Duodenal mucosa (tissue), 2 donors: Measurements from ENCODE around the gene SACS.
A peak's percentile ranks its signal among the peaks of the same experiment; 100 is the strongest.

ENCODE experiments used
- H3K27ac ChIP-seq: one replicate; pipeline ENCODE4 v1.7.0; 2013; ENCODE audit warnings: low read depth, low read length
- H3K27me3 ChIP-seq, 2 donors: one replicate each; pipeline ENCODE4 v1.7.0; 2013; ENCODE audit warnings: low read length in 2 of 2, control low read depth in 1 of 2; ENCODE audit not compliant: insufficient read depth in 2 of 2, control insufficient read depth in 1 of 2
- H3K36me3 ChIP-seq, 2 donors: one replicate each; pipeline ENCODE4 v1.7.0; 2013; ENCODE audit warnings: low read length in 2 of 2, control low read depth in 1 of 2; ENCODE audit not compliant: insufficient read depth in 2 of 2, control insufficient read depth in 1 of 2
- H3K4me1 ChIP-seq, 2 donors: one replicate each; pipeline ENCODE4 v1.7.0; 2013; ENCODE audit warnings: low read length in 2 of 2, control low read depth in 1 of 2; ENCODE audit not compliant: insufficient read depth in 2 of 2, control insufficient read depth in 1 of 2
- H3K4me3 ChIP-seq, 2 donors: one replicate each; pipeline ENCODE4 v1.7.0; 2013; ENCODE audit warnings: low read length in 2 of 2, low read depth in 1 of 2
- H3K9ac ChIP-seq, 2 donors: one replicate each; pipeline ENCODE4 v1.7.0; 2013; ENCODE audit warnings: low read length in 2 of 2, low read depth in 1 of 2
- H3K9me3 ChIP-seq, 2 donors: one replicate each; pipeline ENCODE4 v1.7.0; 2013; ENCODE audit warnings: low read length in 2 of 2, control low read depth in 1 of 2; ENCODE audit not compliant: control insufficient read depth in 1 of 2

The SACS gene

DNA sequence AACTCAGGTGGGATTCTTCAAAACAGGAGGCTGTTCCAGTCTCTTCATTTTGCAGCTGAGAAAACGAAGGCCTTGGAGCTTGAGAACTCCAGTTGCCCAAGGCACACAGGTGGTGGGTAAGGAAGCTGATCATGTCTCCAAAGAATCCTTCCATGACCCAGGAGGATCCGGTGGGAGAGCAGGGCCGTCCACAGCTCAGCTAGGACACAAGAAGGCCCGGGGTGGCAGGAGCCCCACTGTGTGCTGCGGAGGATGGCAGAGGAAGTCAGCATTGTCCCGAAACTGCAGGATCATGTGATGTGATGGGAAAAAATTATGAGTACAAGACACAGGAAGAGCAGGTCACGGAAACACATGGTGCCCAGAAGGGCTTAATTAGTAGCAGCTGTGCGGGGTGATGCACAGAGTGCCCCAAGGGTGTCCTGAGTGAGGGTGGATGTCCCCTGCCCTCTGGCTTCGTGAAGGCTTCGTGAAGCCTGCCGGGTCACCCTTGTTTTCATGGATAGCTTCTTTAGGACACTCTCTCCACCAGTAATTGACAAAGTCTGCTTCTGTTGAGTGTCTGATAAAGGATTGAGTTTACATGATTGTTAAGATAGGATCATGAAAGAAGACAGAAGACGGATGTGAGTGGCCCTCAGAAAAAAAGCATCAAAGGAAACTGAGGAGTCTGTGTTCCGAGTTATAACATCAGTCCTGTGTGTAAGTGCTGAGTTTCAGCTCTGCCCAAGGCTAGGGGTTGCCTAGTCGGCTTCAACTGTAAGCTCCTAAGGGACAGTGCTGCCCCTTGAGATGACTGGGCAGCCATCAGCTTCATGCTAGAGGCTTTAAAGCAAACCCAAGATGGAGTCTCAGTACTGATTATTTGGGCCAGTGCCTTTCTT lies 33.8 kb upstream of the SACS start:
- Histone ChIP-seq H3K27ac (no peak overlapping the region), H3K9me3 (no peaks in the 10 kb centered on the region), H3K27me3 (no peaks in the 10 kb centered on the region), H3K4me3 (peak overlapping the region in 1 of 2 donors; percentile 78), H3K36me3 (no peaks in the 10 kb centered on the region), H3K9ac (no peak overlapping the region), H3K4me1 (peaks cover 4 to 5% of the 10 kb centered on the region in 2 donors)

DNA sequence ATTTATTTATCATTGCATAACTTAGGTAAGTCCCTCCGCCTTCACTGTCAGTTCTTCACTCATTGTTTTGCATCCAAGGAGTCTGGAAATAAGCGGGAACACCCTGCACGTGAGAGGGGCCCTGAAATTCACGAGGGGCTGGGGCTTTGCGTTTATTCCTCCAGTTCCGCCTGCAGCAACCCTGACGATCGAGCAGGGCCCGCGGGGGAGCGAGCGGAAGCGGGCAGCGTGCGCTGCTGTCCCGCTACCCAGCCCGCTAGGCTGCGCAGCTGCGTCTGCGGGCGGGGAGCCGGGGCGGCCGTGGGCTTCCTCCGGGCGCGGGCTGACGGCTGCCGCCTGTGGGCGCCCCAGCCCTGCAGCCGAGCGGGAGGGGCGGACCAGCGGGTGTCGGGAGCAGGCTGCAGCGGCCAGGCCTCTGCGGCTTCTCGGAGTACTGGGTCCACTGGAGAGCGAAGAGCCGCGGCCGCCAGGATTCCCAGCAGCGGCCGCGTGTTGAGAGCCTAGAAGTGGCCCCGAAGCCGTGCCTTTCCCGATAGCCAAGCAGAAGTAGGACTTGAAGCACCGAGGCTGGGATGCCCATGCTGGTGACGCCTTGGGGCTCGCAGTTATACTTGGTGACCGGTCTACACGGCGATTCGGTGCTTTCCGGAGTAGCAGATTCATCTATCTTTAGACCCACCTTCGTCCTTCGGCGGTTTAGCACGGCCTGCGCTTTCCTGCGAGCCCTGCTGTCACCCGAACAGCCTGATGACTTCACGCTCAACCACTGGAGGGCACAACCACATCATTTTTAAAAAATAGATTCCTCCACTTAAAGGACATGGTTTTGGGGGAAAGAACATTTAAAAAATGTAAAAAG lies 32.9 kb upstream of the SACS start:
- peak overlapping the region; percentile 15 for H3K27ac ChIP-seq
- peak overlapping the region; percentile 35 to 75 for H3K9ac ChIP-seq
- peak overlapping the region; percentile 53 to 78 for H3K4me3 ChIP-seq
- H3K36me3 ChIP-seq: no peaks in the 10 kb centered on the region
- peaks cover 4 to 5% of the 10 kb centered on the region in 2 donors for H3K4me1 ChIP-seq
- H3K9me3 ChIP-seq: no peaks in the 10 kb centered on the region
- H3K27me3 ChIP-seq: no peaks in the 10 kb centered on the region

- Histone ChIP-seq H3K27ac (no peak overlapping the region), H3K4me3 (no peak overlapping the region), H3K36me3 (no peaks in the 10 kb centered on the region), H3K27me3 (no peaks in the 10 kb centered on the region), H3K9ac (no peak overlapping the region), H3K4me1 (peaks cover 4 to 5% of the 10 kb centered on the region in 2 donors), H3K9me3 (no peaks in the 10 kb centered on the region)
Observed at GRCh38 chr13:23463661-23464060, 30.2 kb upstream of the SACS start.

- Histone ChIP-seq H3K4me1 (peaks cover 4 to 5% of the 10 kb centered on the region in 2 donors), H3K27ac (no peak overlapping the region)
Observed at GRCh38 chr13:23462815-23463559, 29.5 kb upstream of the SACS start.

GRCh38 chr13:23461544-23461943 lies 28.0 kb upstream of the SACS start:
- Histone ChIP-seq H3K4me1 (peaks cover 0 to 5% of the 10 kb centered on the region in 2 donors), H3K36me3 (no peaks in the 10 kb centered on the region), H3K9ac (no peak overlapping the region), H3K4me3 (no peak overlapping the region), H3K9me3 (no peaks in the 10 kb centered on the region), H3K27ac (no peak overlapping the region), H3K27me3 (no peaks in the 10 kb centered on the region)

More at GRCh38 chr13:23462815-23463559, 29.5 kb upstream of the SACS start:
- no peaks in the 10 kb centered on the region for H3K27me3 ChIP-seq
- H3K9me3 ChIP-seq: no peaks in the 10 kb centered on the region
- no peak overlapping the region for H3K4me3 ChIP-seq
- no peak overlapping the region for H3K9ac ChIP-seq
- no peaks in the 10 kb centered on the region for H3K36me3 ChIP-seq

DNA sequence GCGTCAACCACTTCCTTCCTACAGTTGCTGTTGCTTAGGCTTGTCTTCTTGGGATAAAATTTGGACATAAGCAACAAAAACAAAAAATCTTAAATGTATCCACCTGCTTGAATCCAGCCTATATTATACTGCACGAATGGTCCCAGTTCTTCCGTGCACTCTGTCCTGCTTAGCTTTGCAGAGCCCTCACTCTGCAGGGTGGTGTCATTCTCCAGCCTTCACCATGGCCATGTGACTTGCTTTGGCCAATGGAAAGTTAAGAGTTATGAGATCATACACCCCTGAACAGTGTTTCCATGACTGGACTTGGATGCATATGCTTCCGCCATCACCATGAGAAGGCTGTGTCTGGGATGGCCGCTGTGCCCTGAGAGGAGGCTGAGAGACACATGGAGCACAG lies 27.4 kb upstream of the SACS start:
- H3K4me1 ChIP-seq: peaks cover 0 to 2% of the 10 kb centered on the region in 2 donors
- no peaks in the 10 kb centered on the region for H3K36me3 ChIP-seq
- no peaks in the 10 kb centered on the region for H3K27me3 ChIP-seq
- H3K27ac ChIP-seq: no peak overlapping the region
- H3K9ac ChIP-seq: no peak overlapping the region
- H3K9me3 ChIP-seq: no peaks in the 10 kb centered on the region
- H3K4me3 ChIP-seq: no peak overlapping the region

DNA sequence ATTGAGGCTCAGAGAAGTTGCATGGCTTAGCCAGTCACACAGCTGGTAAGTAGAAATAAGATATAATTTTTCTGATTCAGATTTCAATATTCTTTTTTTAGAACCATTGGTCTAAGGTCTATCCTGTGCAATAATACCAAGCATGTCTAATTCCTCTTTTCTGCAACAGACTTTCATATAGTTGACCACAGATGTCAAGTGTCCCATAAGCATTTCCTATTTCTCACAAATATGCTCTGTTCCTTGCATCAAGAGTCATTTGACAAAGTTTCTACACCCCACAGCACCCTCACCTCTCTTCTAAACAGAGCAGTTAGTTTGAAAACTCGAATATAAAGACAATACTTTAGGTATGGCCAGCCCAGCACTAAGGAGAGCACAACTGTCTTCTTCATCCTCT lies 26.8 kb upstream of the SACS start:
- no peaks in the 10 kb centered on the region for H3K4me1 ChIP-seq
- no peak overlapping the region for H3K9ac ChIP-seq
- H3K36me3 ChIP-seq: no peaks in the 10 kb centered on the region
- no peaks in the 10 kb centered on the region for H3K9me3 ChIP-seq
- no peaks in the 10 kb centered on the region for H3K27me3 ChIP-seq
- H3K27ac ChIP-seq: no peak overlapping the region
- no peak overlapping the region for H3K4me3 ChIP-seq

DNA sequence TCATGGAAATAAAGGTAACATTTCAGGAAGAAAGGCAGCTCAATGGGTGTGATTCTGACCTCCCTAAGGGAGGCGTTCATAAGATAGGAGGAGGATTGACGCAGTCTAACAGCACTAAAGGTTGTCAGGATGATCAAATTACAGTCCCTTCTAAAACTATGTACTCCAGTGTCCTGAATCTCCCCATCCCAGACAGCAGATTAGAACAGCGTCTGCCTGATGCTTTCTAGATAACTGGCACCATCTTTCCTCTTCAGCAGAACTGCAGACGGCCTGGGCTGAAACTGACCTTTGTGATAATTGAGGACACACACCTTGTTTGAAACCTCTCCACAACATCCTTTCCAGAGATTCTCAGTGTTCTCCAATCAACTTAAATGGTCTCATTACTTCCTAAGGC lies 25.5 kb upstream of the SACS start:
- Histone ChIP-seq H3K27me3 (no peaks in the 10 kb centered on the region), H3K36me3 (no peaks in the 10 kb centered on the region), H3K9me3 (no peaks in the 10 kb centered on the region), H3K4me1 (no peaks in the 10 kb centered on the region), H3K4me3 (no peak overlapping the region), H3K27ac (no peak overlapping the region), H3K9ac (no peak overlapping the region)

GRCh38 chr13:23456437-23457210 lies 23.1 kb upstream of the SACS start:
- Histone ChIP-seq H3K9ac (no peak overlapping the region), H3K9me3 (no peaks in the 10 kb centered on the region), H3K4me3 (no peak overlapping the region), H3K27ac (no peak overlapping the region), H3K27me3 (no peaks in the 10 kb centered on the region), H3K36me3 (no peaks in the 10 kb centered on the region), H3K4me1 (no peaks in the 10 kb centered on the region)
